Measurements from ENCODE around the gene NGFR.
"Not testable (repeated sequence)": the region's sequence is repeated elsewhere in the genome, so short reads cannot be mapped to it uniquely, and the experiment has no call there.

Gene NGFR

DNA sequence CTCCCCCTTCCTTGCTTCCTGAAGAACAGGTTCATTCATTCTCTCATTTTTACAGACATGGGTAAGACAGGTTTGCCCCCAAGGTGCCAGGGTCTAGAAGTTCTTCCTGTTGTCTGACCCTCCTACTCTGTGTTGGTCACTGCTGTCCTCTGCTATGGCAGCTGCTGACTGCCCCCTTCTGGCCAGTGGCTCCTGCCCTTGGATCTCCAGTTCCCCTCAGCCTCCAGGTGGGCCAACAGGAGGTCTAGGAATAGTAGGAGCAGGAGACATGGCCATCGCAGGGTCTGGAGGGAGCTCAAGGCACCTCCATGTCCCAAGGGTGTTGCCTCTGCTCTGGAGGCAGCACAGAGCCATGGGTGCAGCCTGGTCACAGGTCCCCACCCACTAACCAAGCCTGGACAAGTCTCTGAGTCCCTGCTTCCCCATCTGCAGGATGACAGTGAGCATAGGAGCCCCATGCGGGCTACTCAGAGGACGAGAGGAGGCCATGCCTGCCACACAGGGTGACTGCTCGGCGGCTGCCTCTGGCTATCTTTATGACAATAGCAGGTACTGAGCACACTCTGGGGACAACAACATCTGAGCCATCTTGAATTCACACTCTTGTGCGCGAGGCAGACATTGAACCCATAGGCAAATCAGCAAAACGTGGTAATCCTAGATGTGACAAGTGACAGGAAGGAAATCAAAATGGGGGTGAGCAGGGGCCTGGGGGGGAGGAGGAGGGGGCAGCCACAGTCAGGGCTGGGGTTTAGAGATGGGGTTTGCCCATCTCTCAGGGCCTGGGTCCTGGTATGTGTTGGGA lies 53.6 kb downstream of the NGFR start:
- DNase-seq: no peak

DNA sequence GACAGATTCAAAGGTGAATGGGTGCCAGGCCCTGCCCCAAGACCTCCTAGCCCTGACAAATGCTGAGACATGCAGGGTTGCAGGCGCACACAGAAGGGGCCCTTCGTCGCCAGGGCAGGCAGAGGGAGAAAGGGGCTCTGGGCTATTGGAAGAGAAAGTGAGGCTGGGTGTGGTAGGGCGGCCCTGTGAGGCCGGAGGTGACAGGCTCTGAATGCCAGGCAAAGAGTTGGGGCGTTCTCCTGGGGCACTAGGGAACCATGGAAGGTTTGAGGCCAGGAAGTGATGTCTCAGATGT lies 54.2 kb downstream of the NGFR start:
- no peak for DNase-seq

DNA sequence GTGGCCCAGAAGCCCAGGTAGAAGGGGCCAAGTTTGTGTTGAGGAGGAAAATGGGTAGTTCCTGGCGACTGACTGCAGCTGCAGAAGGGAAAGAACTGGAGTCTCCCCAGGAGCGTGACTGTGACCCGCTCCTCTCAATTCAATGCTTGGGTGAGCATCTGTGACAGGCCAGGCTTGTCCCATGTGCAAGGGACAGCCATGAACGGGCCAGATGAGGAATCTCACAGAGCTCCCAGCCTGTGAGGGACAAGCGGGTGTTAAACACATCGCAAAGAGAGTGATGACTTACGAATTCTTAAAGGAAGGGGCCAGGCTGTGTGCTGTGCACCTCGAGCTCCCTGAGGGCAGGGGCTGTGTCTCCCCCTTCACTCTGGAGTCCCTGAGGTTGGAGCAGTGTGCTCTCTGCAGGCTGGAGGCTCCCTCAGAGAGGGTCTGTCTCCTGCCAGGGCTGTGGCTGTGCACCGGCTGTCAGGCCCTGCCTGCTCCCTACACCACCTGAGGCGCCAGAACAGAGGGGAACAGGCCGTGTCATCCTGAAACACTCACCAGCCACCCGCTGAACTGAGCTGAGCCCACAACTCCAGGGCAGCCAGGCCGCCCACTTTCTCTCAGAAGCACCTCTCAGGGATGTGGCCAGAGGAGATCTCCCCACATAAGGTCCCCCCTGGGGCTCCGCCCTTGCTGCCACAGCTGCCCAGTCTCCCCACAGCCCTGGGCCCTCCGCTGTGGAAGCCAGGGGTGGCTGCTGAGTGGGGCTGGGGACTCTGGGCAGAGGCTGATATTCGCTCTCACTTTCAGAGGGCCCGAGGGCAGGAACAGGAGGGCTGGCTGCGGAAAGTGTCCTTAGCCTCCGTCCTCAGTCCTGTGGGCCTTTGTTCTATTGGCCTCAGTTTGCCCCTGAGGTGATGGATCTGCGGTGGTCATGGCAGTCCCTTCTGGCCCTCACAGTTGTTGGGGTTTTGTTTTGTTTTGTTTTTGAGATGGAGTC lies 54.9 kb downstream of the NGFR start:
- no peak for DNase-seq

DNA sequence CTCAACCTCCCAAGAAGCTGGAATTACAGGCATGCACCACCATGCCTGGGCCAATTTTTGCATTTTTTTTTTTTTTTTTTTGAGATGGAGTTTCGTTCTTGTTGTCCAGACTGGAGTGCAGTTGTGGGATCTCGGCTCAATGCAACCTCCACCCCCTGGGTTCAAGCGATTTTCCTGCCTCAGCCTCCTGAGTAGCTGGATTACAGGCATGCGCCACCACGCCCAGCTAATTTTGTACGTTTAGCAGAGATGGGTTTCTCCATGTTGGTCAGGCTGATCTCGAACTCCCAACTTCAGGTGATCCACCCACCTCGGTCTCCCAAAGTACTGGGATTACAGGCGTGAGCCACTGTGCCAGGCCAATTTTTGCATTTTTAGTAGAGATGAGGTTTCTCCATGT lies 55.7 kb downstream of the NGFR start:
- not testable (repeated sequence) for DNase-seq

DNA sequence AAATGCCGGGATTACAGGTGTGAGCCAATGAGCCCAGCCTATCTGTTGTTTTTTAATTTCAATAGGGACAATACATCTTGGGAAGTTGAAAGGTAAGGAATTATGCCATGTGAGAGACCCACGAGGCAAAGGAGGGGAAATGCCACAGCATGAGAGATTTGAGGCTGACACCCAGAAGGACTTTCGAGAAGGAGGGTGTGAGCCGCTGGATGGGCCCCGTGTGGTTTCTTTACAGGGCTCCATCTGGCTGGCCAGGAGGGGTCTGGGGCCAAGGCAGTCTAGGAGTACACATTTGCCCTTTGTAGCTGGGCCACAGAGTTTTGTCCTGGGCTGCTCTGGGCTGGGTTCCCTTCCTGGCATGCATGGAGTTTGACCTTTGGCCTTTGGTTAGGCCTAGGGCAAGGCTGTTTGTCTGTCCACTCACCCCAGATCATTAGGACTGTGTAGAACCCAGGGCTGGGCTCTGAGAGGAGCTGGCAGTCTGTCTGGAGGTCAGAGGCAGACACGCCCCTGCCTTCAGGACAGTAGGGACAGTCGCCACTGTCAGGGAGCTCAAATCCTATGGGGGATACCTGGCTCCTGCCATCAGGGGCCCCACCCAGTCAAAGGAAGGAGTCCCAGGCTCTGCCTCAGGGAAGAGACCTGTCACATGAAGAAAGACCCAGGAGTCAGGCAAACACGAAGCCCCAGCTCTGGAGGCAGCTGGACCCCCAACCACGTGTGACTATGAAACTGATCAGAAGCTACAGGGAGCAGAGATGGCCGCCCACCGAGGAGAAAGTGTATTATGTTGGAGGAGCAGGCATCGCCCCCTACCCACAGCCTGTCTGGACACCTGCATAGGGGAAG lies 56.4 kb downstream of the NGFR start:
- no peak for DNase-seq

DNA sequence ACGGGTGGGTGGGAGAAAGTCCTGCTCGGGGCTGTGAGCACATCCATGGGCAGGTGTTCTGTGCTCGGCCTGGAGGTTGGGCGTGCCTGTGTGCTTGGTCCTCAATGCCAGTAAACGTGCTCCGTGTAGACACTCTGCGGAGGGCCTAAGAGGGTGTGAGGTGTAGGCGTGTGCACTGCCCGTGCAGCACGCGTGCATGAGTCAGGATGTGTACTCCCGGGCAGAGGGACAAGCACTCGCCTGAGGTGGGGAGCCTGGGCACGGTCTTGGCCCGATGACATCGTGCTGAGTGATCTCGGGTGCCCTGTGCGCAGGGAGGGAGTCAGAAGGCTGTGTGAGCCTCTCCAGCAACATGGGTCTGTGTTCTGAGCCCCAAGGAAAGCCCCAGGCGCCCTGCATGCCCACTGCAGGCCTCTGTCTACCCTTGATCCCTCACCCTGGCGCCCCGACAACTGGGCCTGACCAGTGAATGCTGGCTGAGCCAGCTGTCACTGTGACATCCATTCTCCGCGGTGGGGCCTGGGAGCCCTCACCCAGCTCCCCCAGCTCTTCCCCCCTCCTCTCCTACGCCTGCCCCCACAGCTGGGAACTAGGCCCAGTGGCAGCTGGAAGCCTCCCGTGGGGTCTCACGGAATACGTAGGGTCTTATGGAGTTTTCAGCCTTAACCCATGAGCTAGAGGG lies 57.1 kb downstream of the NGFR start:
- no peak for DNase-seq

DNA sequence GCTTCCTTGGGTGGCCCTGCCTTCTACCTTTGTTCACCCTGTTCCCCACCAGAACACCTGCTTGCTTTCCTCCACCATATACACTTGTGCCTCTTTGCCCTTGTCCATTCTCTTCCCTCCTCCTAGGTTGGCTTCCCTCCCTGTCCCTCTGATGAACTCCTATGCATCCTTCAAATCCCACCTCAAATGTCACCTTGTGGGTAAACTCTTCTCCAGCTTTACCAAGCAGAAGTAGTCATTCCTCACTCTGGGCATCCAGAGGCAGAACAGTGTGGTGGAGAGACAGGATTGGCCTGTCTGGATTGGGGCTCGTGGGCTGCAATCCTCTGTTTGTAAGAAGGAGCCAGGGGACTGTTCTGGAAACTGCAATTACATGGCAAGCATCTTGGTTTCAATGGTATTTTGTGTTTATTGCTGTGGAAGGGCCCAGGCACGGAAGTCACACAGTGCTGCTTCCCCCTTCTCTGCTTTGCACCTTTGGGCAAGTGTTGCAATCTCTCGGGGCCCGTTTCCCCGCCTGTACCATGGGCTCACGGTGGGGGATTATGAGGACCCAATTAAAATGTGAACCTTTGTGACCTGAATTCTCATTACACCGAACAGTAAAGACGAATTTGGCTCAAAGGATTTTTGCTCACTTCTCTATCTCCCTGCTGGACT lies 58.7 kb downstream of the NGFR start:
- no peak for DNase-seq

DNA sequence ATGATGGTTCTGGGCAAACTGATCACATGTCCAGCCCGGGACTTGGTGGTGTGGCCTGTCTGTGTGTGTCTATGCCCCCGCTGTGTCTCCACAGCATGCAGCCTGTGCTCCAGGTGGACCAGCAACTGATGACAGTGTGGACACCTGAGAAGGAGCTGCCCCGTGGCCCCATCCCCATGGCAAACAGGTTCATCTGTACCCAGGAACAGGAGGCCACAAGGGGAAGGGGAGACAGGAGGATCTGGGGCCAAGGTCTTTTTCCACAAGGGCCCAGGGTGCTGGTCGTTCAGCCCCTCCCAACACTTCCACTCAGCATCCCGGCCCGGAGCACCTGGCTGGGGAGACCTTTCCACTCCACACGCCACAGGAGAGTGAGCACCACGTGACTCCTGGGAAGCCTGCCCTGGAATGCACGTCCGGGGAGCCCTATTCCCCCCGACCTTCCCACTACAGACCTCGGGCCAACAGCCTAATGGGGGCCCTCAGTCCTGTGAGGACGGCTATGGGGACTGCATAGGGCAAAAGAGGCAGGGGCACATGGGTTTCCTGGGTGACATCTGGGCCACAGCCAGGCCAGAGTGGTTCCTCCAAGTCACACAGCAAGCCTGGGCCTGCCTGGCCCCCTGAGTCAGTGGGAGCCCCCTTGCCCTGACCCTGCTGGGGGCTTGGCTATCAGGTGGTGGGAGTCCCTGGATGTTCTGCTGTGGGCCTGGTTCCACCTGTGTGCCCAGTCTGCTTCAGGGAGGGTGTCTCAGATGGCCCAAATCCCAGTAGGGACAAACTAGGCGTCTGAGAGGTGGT lies 59.8 kb downstream of the NGFR start:
- no peak for DNase-seq

DNA sequence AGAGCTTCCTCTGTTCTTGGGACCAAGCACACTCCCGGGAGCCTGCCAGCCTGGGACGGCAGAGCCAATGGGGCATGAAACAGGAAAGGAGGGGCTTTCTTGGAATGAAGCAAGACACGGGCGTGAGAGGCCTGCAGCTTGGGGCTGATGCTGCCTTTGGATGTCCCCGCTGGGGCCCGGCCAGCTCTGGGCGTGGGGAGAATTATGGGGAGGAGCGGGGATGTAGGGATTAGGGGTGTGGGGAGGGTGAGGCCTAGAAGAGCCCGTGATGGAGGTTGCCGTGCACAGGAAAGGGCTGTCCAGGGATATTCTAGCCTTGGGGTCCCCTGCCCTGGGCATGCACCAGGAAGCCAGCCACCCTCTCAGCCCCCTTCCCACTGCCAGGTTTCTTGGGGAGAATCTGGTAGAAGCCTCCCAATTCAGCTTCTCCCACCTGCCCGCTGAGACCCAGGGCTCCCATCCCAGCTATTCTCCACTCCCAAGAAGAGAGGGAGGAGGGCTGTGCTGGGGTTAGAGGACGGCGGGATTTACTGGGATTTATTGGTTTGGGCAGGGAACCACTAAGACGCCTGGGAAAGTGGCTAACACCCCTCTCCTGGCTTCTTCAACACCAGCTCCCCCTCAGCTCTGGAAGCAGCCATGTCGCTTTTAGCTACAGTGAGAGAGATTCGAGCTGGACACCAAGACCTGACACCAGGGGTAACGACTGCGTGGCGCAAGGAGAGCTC lies 60.6 kb downstream of the NGFR start:
- no peak for DNase-seq

DNA sequence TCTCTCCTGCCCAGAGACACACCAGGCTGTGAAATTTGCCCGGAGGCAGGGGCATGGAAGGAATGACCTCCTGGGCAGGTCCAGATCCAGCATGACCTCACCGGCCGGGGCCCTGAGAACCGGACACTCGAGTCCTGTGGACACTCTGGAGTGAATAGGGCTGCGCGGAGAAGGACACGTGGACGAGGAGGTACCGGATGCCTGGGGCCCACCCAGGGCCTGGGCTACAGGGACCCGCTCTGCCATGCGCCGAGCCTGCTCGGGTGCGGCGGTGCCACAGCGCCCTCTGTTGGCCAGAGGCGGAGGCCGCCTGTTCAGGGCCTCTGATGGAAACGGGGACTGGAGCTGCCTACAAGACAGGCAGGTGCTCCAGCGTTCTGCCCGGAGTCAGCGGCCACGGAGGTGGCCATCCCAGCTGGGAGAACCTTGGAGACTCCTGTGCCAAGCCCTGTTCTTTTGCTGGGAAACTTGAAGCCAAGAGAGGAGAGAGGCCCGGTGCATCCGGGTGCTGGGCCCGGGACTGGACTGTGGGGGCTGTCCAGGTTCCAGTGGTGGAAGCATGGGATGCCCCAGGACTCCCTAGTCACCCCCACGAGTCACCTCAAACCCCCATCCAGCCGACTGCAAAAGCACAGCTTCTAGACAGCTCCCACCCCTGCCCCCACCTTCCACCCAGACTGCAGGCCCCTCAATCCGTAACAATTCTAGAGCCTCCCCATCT lies 61.3 kb downstream of the NGFR start:
- DNase-seq: peak; percentile 49 to 88 (median 72)

DNA sequence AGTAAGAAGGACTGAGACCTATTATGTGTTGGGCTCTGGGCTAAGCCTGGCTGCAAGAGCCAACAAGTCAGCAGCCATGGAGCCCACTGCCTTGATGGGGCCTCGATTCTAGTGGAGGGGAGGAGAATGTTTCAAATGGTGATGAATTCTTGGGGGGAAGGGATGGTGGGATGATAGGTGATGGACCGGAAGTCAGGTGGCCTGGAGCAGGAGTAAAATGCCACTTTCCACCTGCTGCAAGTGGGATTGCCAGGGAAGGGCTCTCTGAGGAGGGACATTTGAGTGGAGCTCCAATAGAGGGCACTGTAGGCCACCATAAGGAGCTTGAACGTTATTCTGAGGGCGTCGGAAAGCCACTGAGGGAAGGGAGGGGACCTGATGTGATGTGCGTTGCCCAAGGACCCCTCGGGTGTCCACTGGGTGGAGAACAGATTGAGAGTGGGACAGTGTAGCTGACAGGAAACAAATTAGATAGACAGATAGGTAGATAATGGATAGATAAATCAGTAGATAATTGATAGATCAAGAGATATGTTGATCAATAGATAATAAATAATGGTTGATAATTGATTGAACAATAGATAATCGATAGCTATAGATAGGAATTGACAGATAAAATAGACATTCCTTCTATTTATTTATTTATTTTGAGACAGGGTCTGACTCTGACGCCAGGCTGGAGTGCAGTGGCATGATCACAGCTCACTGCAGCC lies 62.4 kb downstream of the NGFR start:
- peak in 5 of 6 experiments; percentile 4 to 44 (median 8) for DNase-seq
